ENCODE data around the gene FCRLB. TPM values are rescaled to one million over a fixed set of nuclear protein-coding genes. Genes with fewer than 3 reads are reported as not detected.

Gene FCRLB
- total RNA-seq, 1 experiment from 2014 or later: 1.3 TPM

- ChIA-PET CTCF (interaction anchor here (0.7 to 8.6 kb wide), 3 partner anchors 11 to 346 kb away, joined by 3 to 121 read pairs (median 4); partner anchors contain the start of gene FCRLA), POLR2A (interaction anchor here (0.7 to 5.9 kb wide), 3 partner anchors 11 to 596 kb away, joined by 3 to 119 read pairs (median 3); partner anchors contain the start of genes DEDD and DUSP12)
- peak overlapping the region; percentile 92 for H3K27ac Mint-ChIP-seq (ENCODE audit: low read depth, unreplicated experiment)
- TF ChIP-seq CTCF (IDR thresholded peaks at IDR 0.05; ENCODE audit: unreplicated experiment): no peak
- no peak overlapping the region for H3K4me3 Mint-ChIP-seq (ENCODE audit: unreplicated experiment)
- peaks cover 35% of the 10 kb centered on the region for H3K4me1 Mint-ChIP-seq (ENCODE audit: insufficient read depth, unreplicated experiment)
- no peaks in the 10 kb centered on the region for H3K9me3 Mint-ChIP-seq (ENCODE audit: unreplicated experiment)
- no peak for DNase-seq (ENCODE audit: unreplicated experiment)
- H3K27me3 Mint-ChIP-seq (ENCODE audit: insufficient read depth, unreplicated experiment): no peaks in the 10 kb centered on the region
- intact Hi-C loops (cut with micrococcal nuclease): no loop called here
- no TSS peak for BruUV-seq (replicated peaks)
- no peaks in the 10 kb centered on the region for H3K36me3 Mint-ChIP-seq (ENCODE audit: insufficient read depth, unreplicated experiment)
Observed at GRCh38 chr1:161728376-161729226, 7.3 kb downstream of the FCRLB start.

- POLR2A ChIA-PET: interaction anchor here (0.6 to 5.9 kb wide), 4 partner anchors 10 to 612 kb away, joined by 3 to 119 read pairs (median 3); partner anchors contain the start of gene SDHC
- peak; percentile 92 for DNase-seq (ENCODE audit: unreplicated experiment)
- Mint-ChIP-seq H3K4me1 (ENCODE audit: insufficient read depth, unreplicated experiment) (peaks cover 41% of the 10 kb centered on the region), H3K36me3 (ENCODE audit: insufficient read depth, unreplicated experiment) (no peaks in the 10 kb centered on the region), H3K9me3 (ENCODE audit: unreplicated experiment) (no peaks in the 10 kb centered on the region), H3K27me3 (ENCODE audit: insufficient read depth, unreplicated experiment) (no peaks in the 10 kb centered on the region), H3K27ac (ENCODE audit: low read depth, unreplicated experiment) (peak overlapping the region; percentile 65), H3K4me3 (ENCODE audit: unreplicated experiment) (no peak overlapping the region)
- TF ChIP-seq CTCF (IDR thresholded peaks at IDR 0.05; ENCODE audit: unreplicated experiment): no peak
- CTCF ChIA-PET: interaction anchor here (0.6 to 8.6 kb wide), 4 partner anchors 9 to 1439 kb away, joined by 3 to 121 read pairs (median 4); no protein-coding TSS in a partner anchor
- BruUV-seq (replicated peaks): no TSS peak
- intact Hi-C loops (cut with micrococcal nuclease): loop anchor here (10.0 kb wide), 1 partner anchor 505 kb away; the partner anchor contains the start of genes APOA2 and TOMM40L
Observed at GRCh38 chr1:161730050-161730564, 8.8 kb downstream of the FCRLB start.

- BruUV-seq (replicated peaks): no TSS peak
- Mint-ChIP-seq H3K36me3 (ENCODE audit: insufficient read depth, unreplicated experiment) (no peaks in the 10 kb centered on the region), H3K9me3 (ENCODE audit: unreplicated experiment) (no peaks in the 10 kb centered on the region), H3K27ac (ENCODE audit: low read depth, unreplicated experiment) (no peak overlapping the region), H3K4me3 (ENCODE audit: unreplicated experiment) (no peak overlapping the region), H3K27me3 (ENCODE audit: insufficient read depth, unreplicated experiment) (no peaks in the 10 kb centered on the region), H3K4me1 (ENCODE audit: insufficient read depth, unreplicated experiment) (peaks cover 43% of the 10 kb centered on the region)
- intact Hi-C loops (cut with micrococcal nuclease): loop anchor here (10.0 kb wide), 1 partner anchor 506 kb away; the partner anchor contains the start of genes APOA2 and TOMM40L
- DNase-seq (ENCODE audit: unreplicated experiment): no peak
- ChIA-PET POLR2A (interaction anchor here (0.8 kb wide), 1 partner anchor 27 kb away, joined by 4 read pairs; no protein-coding TSS in a partner anchor), CTCF (interaction anchor here (1.2 to 8.6 kb wide), 2 partner anchors 8 to 83 kb away, joined by 3 to 121 read pairs; no protein-coding TSS in a partner anchor)
- TF ChIP-seq CTCF (IDR thresholded peaks at IDR 0.05; ENCODE audit: unreplicated experiment): no peak
Observed at GRCh38 chr1:161731241-161731640, 9.9 kb downstream of the FCRLB start.

Measured in MCF 10A (cell line).